GM23248 (cell line): ENCODE results near the gene TEX19.

Source experiments
- EZH2 ChIP-seq: fragments of 200-600 bp; sonication (generic); IDR thresholded peaks from 2 replicates; pipeline ENCODE4 v1.6.1; 2018; ENCODE audit warnings: antibody characterized with exemption, mild to moderate bottlenecking; ENCODE audit not compliant: insufficient read depth, poor library complexity, severe bottlenecking
- EZH2phosphoT487 ChIP-seq: fragments of 200-600 bp; sonication (generic); IDR thresholded peaks from 2 replicates; pipeline ENCODE4 v1.6.1; 2018; ENCODE audit warnings: antibody characterized with exemption, moderate library complexity, mild to moderate bottlenecking, low read depth; ENCODE audit not compliant: insufficient read depth

GRCh38 chr17:82328994-82329507, 30.0 kb upstream of the TEX19 start:
- no peak for TF ChIP-seq EZH2
- no peak for TF ChIP-seq EZH2phosphoT487
